Measurements from ENCODE around the gene ITSN1.

DNA sequence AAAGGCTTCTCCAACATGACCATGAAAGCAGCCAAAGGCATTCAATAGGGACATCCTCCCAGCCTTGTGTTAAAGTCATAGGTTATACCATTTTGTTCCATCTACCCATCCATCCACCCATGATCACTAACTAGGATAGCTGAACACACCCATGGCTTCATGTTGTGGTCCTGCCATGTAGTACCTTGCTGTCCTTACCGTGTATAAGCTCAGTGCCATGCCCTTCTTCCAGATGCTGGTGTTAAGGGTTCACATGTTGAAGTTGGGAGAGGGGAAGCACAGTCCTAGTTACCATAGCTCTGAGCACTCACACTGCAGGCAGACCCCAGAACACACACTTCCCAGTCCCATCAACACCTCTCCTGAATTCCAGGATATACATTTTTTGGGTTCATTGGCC lies 221.8 kb downstream of the ITSN1 start:
- TF ChIP-seq, protein P1, sequence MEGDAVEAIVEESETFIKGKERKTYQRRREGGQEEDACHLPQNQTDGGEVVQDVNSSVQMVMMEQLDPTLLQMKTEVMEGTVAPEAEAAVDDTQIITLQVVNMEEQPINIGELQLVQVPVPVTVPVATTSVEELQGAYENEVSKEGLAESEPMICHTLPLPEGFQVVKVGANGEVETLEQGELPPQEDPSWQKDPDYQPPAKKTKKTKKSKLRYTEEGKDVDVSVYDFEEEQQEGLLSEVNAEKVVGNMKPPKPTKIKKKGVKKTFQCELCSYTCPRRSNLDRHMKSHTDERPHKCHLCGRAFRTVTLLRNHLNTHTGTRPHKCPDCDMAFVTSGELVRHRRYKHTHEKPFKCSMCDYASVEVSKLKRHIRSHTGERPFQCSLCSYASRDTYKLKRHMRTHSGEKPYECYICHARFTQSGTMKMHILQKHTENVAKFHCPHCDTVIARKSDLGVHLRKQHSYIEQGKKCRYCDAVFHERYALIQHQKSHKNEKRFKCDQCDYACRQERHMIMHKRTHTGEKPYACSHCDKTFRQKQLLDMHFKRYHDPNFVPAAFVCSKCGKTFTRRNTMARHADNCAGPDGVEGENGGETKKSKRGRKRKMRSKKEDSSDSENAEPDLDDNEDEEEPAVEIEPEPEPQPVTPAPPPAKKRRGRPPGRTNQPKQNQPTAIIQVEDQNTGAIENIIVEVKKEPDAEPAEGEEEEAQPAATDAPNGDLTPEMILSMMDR (IDR thresholded peaks at IDR 0.05) = no peak
- TF ChIP-seq POLR2A (IDR thresholded peaks at IDR 0.05; ENCODE audit: low read depth) = no peak
- TF ChIP-seq EP300 (IDR thresholded peaks at IDR 0.05) = no peak

Data from esophagus muscularis mucosa (tissue), 4 donors.